H9 (cell line): Measurements from ENCODE around the gene ULK4. TPM values are rescaled to one million over a fixed set of nuclear protein-coding genes. Genes with fewer than 3 reads are reported as not detected.

Experiments used
- DNase-seq: peaks from one replicate; pipeline ENCODE4 v3.0.0-alpha.2; 2017
- H2AFZ ChIP-seq: one replicate; pipeline ENCODE4 v1.6.1; 2013; ENCODE audit warnings: mild to moderate bottlenecking, low read length, control low read depth, moderate library complexity
- H2AK5ac ChIP-seq: 2 replicates; pipeline ENCODE4 v1.6.1; 2013; ENCODE audit warnings: low read length, control low read depth, mixed read lengths; ENCODE audit not compliant: insufficient read length
- H2BK120ac ChIP-seq: one replicate; pipeline ENCODE4 v1.6.1; 2013; ENCODE audit warnings: low read depth, mild to moderate bottlenecking, low read length, control low read depth, inconsistent platforms; ENCODE audit not compliant: poor library complexity, severe bottlenecking
- H2BK12ac ChIP-seq: 2 replicates; pipeline ENCODE4 v1.6.1; 2013; ENCODE audit warnings: low read length, control low read depth, mixed read lengths, low read depth; ENCODE audit not compliant: insufficient read length
- H2BK15ac ChIP-seq: 2 replicates; pipeline ENCODE4 v1.6.1; 2013; ENCODE audit warnings: low read depth, low read length, control low read depth
- H2BK20ac ChIP-seq: one replicate; pipeline ENCODE4 v1.6.1; 2013; ENCODE audit warnings: low read depth, mild to moderate bottlenecking, low read length, control low read depth, inconsistent platforms; ENCODE audit not compliant: poor library complexity, severe bottlenecking
- H2BK5ac ChIP-seq: 2 replicates; pipeline ENCODE4 v1.6.1; 2013; ENCODE audit warnings: low read length, control low read depth, mixed read lengths; ENCODE audit not compliant: insufficient read length
- H3K14ac ChIP-seq: 2 replicates; pipeline ENCODE4 v1.6.1; 2013; ENCODE audit warnings: low read length, control low read depth; ENCODE audit not compliant: insufficient read depth
- H3K18ac ChIP-seq: 2 replicates; pipeline ENCODE4 v1.6.1; 2013; ENCODE audit warnings: low read depth, mild to moderate bottlenecking, mixed read lengths, low read length, control low read depth; ENCODE audit not compliant: insufficient read length
- H3K23ac ChIP-seq: 2 replicates; pipeline ENCODE4 v1.6.1; 2013; ENCODE audit warnings: low read length, control low read depth, mixed read lengths, low read depth; ENCODE audit not compliant: insufficient read length
- H3K23me2 ChIP-seq: 2 replicates; pipeline ENCODE4 v1.6.1; 2013; ENCODE audit warnings: low read depth, mild to moderate bottlenecking, mixed read lengths, low read length, control low read depth; ENCODE audit not compliant: insufficient read length, poor library complexity, severe bottlenecking
- H3K27ac ChIP-seq: 2 replicates; pipeline ENCODE4 v1.5.1; 2013; ENCODE audit warnings: low read length, control low read depth, mixed read lengths, low read depth; ENCODE audit not compliant: insufficient read length
- H3K27me3 ChIP-seq: 2 replicates; pipeline ENCODE4 v1.6.1; 2013; ENCODE audit warnings: low read length, control low read depth, inconsistent platforms; ENCODE audit not compliant: insufficient read depth
- H3K4ac ChIP-seq: 2 replicates; pipeline ENCODE4 v1.6.1; 2013; ENCODE audit warnings: low read depth, mild to moderate bottlenecking, control low read depth, inconsistent platforms, low read length, moderate library complexity
- H3K4me1 ChIP-seq: 2 replicates; pipeline ENCODE4 v1.6.1; 2013; ENCODE audit warnings: low read length, control low read depth, inconsistent platforms; ENCODE audit not compliant: insufficient read depth
- H3K4me2 ChIP-seq: 2 replicates; pipeline ENCODE4 v1.6.1; 2013; ENCODE audit warnings: low read length, control low read depth, mixed read lengths; ENCODE audit not compliant: insufficient read length, insufficient read depth
- H3K56ac ChIP-seq: 2 replicates; pipeline ENCODE4 v1.6.1; 2013; ENCODE audit warnings: low read depth, mild to moderate bottlenecking, mixed read lengths, low read length, control low read depth; ENCODE audit not compliant: insufficient read length
- H3K79me1 ChIP-seq: 2 replicates; pipeline ENCODE4 v1.6.1; 2013; ENCODE audit warnings: low read depth, mild to moderate bottlenecking, moderate library complexity, low read length, control low read depth, inconsistent platforms; ENCODE audit not compliant: insufficient read depth, poor library complexity, severe bottlenecking
- H3K79me2 ChIP-seq: 2 replicates; pipeline ENCODE4 v1.6.1; 2013; ENCODE audit warnings: low read length, control low read depth, inconsistent platforms; ENCODE audit not compliant: insufficient read depth
- H3K9ac ChIP-seq: 2 replicates; pipeline ENCODE4 v1.6.1; 2013; ENCODE audit warnings: low read length, control low read depth, mixed read lengths; ENCODE audit not compliant: insufficient read length; ENCODE audit errors: extremely low read depth
- H3K9me3 ChIP-seq: one replicate; pipeline ENCODE4 v1.6.1; 2013; ENCODE audit warnings: low read depth, low read length, inconsistent platforms; ENCODE audit not compliant: control insufficient read depth
- H3T11ph ChIP-seq: one replicate; pipeline ENCODE4 v1.6.1; 2013; ENCODE audit warnings: mild to moderate bottlenecking, low read length, control low read depth, inconsistent platforms
- H4K20me1 ChIP-seq: one replicate; pipeline ENCODE4 v1.6.1; 2013; ENCODE audit not compliant: control insufficient read depth, insufficient read length, insufficient read depth
- H4K5ac ChIP-seq: 2 replicates; pipeline ENCODE4 v1.6.1; 2013; ENCODE audit warnings: low read depth, mild to moderate bottlenecking, mixed read lengths, low read length, control low read depth; ENCODE audit not compliant: insufficient read length
- H4K8ac ChIP-seq: replicated peaks from 2 replicates; pipeline ENCODE4 v1.6.1; 2013; ENCODE audit warnings: low read length, control low read depth, mixed read lengths, low read depth; ENCODE audit not compliant: insufficient read length
- H4K91ac ChIP-seq: 2 replicates; pipeline ENCODE4 v1.6.1; 2013; ENCODE audit warnings: low read depth, mild to moderate bottlenecking, moderate library complexity, mixed read lengths, low read length, control low read depth; ENCODE audit not compliant: insufficient read length
- H3K27ac Mint-ChIP-seq, 3 experiments: 2 replicates in 2 of 3; 3 replicates in 1 of 3; pipeline ENCODE4 v1.8.0; 2020 to 2021; ENCODE audit warnings: mixed read lengths in 3 of 3, mild to moderate bottlenecking in 1 of 3, moderate library complexity in 1 of 3
- H3K27me3 Mint-ChIP-seq: 2 replicates; pipeline ENCODE4 v1.8.0; 2021; ENCODE audit warnings: low read depth, mild to moderate bottlenecking, moderate library complexity, mixed read lengths
- H3K36me3 Mint-ChIP-seq, 3 experiments: 2 replicates in 2 of 3; 3 replicates in 1 of 3; pipeline ENCODE4 v1.8.0; 2020 to 2021; ENCODE audit warnings: low read depth in 3 of 3, mixed read lengths in 3 of 3; ENCODE audit not compliant: insufficient read depth in 1 of 3
- H3K4me1 Mint-ChIP-seq, 2 experiments: 2 replicates each; pipeline ENCODE4 v1.8.0; 2020; ENCODE audit warnings: mixed read lengths in 2 of 2
- H3K4me3 Mint-ChIP-seq, 2 experiments: 2 replicates in 1 of 2; 3 replicates in 1 of 2; pipeline ENCODE4 v1.8.0; 2020 to 2021; ENCODE audit warnings: mild to moderate bottlenecking in 2 of 2, mixed read lengths in 2 of 2, moderate library complexity in 1 of 2
- H3K9me3 Mint-ChIP-seq, 2 experiments: 2 replicates in 1 of 2; 3 replicates in 1 of 2; pipeline ENCODE4 v1.8.0; 2020; ENCODE audit warnings: mild to moderate bottlenecking in 2 of 2, mixed read lengths in 2 of 2, moderate library complexity in 1 of 2
- total RNA-seq: library from RNA; stranded (reverse); gene quantifications from 2 replicates; pipeline ENCODE4 v1.2.1, GENCODE V29; 2021
- TF ChIP-seq, protein P1 (sequence below): fragments of 200-600 bp; sonication (generic); conservative IDR thresholded peaks from 3 replicates; pipeline ENCODE4 v1.8.0; 2021; ENCODE audit warnings: antibody characterized with exemption, mild to moderate bottlenecking

The ULK4 gene
- total RNA-seq, 1 experiment from 2014 or later = 12.9 TPM

- Histone ChIP-seq H2BK20ac (no peak overlapping the region), H2BK12ac (no peak overlapping the region), H3K9ac (no peak overlapping the region), H2AK5ac (no peak overlapping the region), H2BK5ac (no peak overlapping the region), H3K27ac (no peak overlapping the region), H3K79me2 (no peaks in the 10 kb centered on the region), H4K20me1 (no peaks in the 10 kb centered on the region), H4K8ac (no peak overlapping the region), H4K5ac (no peak overlapping the region), H3K56ac (no peak overlapping the region), H3K4me1 (no peaks in the 10 kb centered on the region), H3K23me2 (no peaks in the 10 kb centered on the region), H3T11ph (no peak overlapping the region), H3K18ac (no peak overlapping the region), H2AFZ (no peak overlapping the region), H4K91ac (no peak overlapping the region), H3K9me3 (no peaks in the 10 kb centered on the region), H2BK120ac (no peak overlapping the region), H3K27me3 (no peaks in the 10 kb centered on the region), H3K23ac (no peak overlapping the region), H3K4me2 (no peak overlapping the region), H3K14ac (no peak overlapping the region), H3K4ac (no peak overlapping the region), H3K79me1 (no peaks in the 10 kb centered on the region), H2BK15ac (no peak overlapping the region)
- no peak for DNase-seq
- no peaks in the 10 kb centered on the region for H3K27me3 Mint-ChIP-seq
- TF ChIP-seq, protein P1, sequence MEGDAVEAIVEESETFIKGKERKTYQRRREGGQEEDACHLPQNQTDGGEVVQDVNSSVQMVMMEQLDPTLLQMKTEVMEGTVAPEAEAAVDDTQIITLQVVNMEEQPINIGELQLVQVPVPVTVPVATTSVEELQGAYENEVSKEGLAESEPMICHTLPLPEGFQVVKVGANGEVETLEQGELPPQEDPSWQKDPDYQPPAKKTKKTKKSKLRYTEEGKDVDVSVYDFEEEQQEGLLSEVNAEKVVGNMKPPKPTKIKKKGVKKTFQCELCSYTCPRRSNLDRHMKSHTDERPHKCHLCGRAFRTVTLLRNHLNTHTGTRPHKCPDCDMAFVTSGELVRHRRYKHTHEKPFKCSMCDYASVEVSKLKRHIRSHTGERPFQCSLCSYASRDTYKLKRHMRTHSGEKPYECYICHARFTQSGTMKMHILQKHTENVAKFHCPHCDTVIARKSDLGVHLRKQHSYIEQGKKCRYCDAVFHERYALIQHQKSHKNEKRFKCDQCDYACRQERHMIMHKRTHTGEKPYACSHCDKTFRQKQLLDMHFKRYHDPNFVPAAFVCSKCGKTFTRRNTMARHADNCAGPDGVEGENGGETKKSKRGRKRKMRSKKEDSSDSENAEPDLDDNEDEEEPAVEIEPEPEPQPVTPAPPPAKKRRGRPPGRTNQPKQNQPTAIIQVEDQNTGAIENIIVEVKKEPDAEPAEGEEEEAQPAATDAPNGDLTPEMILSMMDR = no peak
- no peaks in the 10 kb centered on the region for H3K4me1 Mint-ChIP-seq
- H3K9me3 Mint-ChIP-seq = no peaks in the 10 kb centered on the region
- H3K27ac Mint-ChIP-seq = no peak overlapping the region
- H3K4me3 Mint-ChIP-seq = no peak overlapping the region
- H3K36me3 Mint-ChIP-seq = no peaks in the 10 kb centered on the region
Measured at GRCh38 chr3:41502481-41502880, 459.4 kb downstream of the ULK4 start.
